ENCODE measurements around the gene RAP1A.

RAP1A gene
- total RNA-seq: 54.7 to 67.4 (median 63.4) reads per million in 4 experiments

GRCh38 chr1:111619635-111620440, at the start of gene RAP1A:
Gene RAP1A, plus strand, starts transcription at chr1:111619789. Its CDS starts 71,572 bp downstream, at chr1:111691361.
- DNase-seq: peak; percentile 93

- DNase-seq: no peak
Observed at GRCh38 chr1:111569913-111570312, 49.7 kb upstream of the RAP1A start.

- DNase-seq: no peak
Observed at GRCh38 chr1:111570781-111571181, 48.8 kb upstream of the RAP1A start.

- DNase-seq: no peak
Observed at GRCh38 chr1:111571239-111571638, 48.4 kb upstream of the RAP1A start.

DNA sequence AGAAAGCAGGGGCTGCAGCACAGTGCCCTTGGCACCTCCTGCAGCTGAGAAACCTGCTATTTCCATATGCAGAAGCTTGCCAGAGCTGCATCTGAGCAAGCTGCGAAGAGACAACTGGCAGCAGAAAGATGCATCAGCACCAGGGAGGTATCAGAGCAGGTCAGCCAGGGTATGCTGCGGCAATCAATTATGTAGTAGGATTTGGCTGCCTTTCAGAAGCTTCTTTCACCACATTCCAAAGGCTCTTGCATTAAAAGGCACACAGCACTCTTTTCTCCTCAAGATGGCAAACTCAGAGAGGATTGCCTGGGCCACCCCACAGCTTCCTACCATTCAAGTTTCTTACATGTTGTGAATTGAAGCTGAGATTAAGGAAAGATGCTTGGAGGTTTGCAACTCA, 47.6 kb upstream of the RAP1A start:
- DNase-seq: no peak

DNA sequence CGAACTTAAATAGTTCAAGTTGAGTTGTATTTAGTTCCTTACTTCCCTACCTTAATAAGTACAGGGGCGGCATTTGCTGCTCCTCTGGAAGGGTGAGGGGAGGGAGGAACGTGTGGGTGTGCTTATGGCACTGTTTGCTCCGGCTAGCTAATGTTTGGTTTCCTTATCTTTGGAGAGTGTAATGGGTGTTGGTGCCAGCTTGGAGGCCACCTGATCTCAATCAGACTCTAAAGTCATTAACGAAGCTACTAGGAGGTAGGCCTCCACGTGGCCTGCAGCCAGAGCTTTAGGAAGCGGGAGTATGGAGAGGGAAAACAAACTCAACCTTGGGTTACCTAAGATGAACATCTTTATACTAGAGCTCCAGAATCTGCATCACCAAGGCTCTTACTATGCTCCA, 43.0 kb upstream of the RAP1A start:
- no peak for DNase-seq

GRCh38 chr1:111577814-111578213, 41.8 kb upstream of the RAP1A start:
- no peak for DNase-seq

DNA sequence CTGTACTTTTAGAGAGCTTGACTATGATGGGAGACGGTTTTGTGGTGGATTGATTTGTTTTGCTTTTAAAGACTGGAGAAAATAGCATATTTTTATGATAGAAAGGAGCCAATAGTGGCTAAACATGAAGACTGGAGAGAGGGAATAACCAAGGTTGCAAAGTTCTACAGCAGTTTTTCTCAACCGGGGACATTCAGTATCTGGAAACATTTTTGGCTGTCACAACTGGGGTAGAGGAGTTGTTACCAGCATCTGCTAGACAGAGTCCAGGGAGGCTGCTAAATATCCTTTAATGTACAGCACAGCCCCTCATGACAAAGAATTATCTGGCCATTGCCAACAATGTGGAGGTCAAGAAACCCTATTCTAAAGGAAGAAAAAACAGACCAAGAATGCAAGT, 38.4 kb upstream of the RAP1A start:
- DNase-seq: no peak

DNA sequence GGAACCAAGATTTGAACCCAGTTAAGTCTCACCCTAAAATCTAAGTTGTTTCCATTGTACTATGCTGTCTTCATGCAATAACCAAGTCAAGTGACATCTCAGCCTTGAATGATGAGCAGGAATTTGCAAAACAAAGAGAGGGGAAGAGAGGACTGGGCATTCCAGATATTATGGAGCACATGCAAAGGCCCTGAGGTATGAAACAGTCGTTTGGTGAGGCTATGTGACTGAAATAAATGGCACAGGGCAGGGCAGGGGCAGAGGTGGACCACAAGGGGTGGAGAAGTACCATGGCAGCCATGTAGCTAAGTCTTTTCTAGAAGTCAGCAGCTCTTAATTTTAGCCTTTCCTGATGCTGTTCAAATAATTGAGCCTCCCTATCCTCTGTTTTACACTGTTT, 37.6 kb upstream of the RAP1A start:
- no peak for DNase-seq

- no peak for DNase-seq
Observed at GRCh38 chr1:111582644-111583618, 36.7 kb upstream of the RAP1A start.

GRCh38 chr1:111585447-111586086, 34.0 kb upstream of the RAP1A start:
- no peak for DNase-seq

- no peak for DNase-seq
Observed at GRCh38 chr1:111586112-111586511, 33.5 kb upstream of the RAP1A start.

GRCh38 chr1:111587509-111588174, 31.9 kb upstream of the RAP1A start:
- DNase-seq: no peak

DNA sequence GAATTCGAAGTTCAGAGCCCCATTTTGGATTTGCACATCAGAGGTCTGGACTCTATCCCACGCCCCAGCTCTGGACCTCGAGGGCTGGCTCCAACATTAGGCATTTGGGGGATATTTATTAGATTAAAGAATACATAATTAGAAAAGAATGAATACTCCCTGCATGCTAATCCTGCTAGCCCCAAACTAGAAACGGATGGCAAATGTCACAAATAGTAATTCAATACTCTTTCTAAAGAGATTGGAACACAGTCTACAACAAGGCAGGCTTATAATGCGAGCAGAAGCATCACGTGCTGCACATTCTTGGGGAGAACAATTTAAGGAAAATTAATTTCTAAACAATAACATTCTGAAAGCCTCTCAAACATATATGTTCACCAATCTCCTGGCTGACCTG, 27.7 kb upstream of the RAP1A start:
- DNase-seq: no peak

- peak; percentile 44 for DNase-seq
Observed at GRCh38 chr1:111592389-111593361, 26.9 kb upstream of the RAP1A start.

DNA sequence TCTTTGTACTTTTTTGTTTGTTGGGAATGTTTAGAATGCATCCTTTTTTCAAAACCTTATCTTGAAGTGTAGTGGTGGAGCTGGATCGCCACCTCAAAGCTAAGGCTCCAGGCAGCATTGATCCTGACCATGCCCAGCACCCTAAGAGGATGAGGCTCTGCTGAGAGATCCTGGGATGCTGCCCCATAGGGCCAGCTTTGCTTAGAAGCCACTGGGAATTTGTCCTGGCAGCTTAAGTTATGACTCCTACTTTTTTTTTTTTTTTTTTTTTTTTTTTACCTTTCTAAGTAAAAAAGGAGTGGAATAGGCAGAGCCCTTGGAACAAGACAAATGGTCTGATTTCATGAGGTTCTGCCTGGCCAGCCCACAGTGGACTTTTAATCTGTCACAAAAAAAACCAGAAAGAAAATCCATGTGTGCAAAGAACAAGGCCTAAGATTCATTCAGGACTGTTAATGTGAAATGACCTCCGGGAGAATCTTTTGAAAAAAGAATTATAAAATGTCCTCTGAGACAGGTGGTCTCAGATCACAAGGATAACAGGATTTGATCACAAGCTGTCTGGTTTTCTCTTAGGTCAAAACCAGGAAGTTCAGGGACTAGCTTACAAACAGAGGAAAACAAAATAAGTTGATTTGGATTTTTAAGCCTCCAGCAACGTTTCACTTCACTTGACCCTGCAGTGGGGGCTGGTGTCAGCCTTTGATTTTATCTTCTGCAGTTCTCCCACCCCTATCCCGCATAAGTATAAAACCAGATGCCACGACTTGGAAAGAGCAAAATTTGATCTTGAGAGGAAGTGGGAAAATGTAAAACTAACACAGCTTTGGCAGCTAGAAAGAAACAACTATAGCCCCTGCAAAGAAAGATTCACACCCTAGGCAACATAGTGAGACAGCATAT, 25.9 kb upstream of the RAP1A start:
- DNase-seq: no peak

DNA sequence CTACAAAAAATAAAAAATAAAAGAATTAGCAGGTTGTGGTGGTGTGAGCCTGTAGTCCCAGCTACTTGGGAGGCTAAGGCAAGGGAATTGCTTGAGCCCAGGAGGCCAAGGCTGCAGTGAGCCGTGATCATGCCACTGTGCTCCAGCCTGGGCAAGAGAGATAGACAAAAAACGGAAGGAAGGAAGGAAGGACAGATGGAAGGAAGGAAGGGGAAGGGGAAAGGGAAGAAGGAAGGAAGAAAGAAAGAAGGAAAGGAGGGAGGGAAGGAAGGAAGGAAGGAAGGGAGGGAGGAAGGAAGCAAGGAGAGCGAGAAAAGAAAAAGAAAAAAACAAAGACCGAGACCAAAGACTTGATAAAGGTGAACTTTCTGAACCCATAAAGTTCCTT, 25.3 kb upstream of the RAP1A start:
- DNase-seq: no peak

GRCh38 chr1:111595807-111596206, 23.8 kb upstream of the RAP1A start:
- no peak for DNase-seq

DNA sequence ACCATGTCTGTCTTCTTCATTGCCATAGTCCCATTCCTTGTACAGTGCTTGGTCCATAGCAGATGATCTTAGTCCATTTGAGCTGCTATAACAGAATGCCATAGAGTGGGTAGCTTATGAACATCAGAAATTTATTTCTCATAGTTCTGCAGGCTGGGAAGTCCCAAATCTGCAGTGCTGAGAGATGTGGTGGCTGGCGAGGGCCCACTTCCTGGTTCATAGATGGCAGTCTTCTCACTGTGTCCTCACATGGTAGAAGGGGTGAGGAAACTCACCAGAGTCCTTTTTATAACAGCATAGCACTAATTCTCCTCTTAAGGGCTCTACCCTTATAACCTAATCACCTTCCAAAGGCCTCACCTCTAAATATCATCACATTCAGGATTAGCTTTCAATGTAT, 23.1 kb upstream of the RAP1A start:
- peak; percentile 22 for DNase-seq

- DNase-seq: no peak
Observed at GRCh38 chr1:111597426-111597825, 22.2 kb upstream of the RAP1A start.

Data from effector CD8-positive, alpha-beta T cell (primary cell).